HepG2 (cell line): Measurements from ENCODE around the gene HSD11B2. TPM values are rescaled to one million over a fixed set of nuclear protein-coding genes. Genes with fewer than 3 reads are reported as not detected.

Experiments used
- DMAP1 ChIP-seq: IDR thresholded peaks from 2 replicates; pipeline ENCODE4 v1.6.1; 2016
- LCORL ChIP-seq, 2 experiments: fragments of 450-650 bp in 1 of 2; sonication (generic) in 1 of 2; formaldehyde crosslinking in 1 of 2; IDR thresholded peaks; 2 replicates each; pipeline versions ENCODE4 v1.5.0 to v1.6.1; 2017 to 2020; ENCODE audit warnings: antibody characterized with exemption in 1 of 2, missing genetic modification reagents in 1 of 2
- MTA1 ChIP-seq: sonication (generic); formaldehyde crosslinking; IDR thresholded peaks from 2 replicates; pipeline ENCODE4 v1.4.0; 2020; ENCODE audit warnings: missing genetic modification reagents, mild to moderate bottlenecking, borderline replicate concordance
- NFE2L2 ChIP-seq: fragments of 150-350 bp; IDR thresholded peaks from 2 replicates; pipeline ENCODE4 v1.6.1; 2014; ENCODE audit warnings: low read length
- RELA ChIP-seq: sonication (generic); formaldehyde crosslinking; IDR thresholded peaks from 2 replicates; pipeline ENCODE4 v1.4.0; 2020; ENCODE audit warnings: missing genetic modification reagents
- ZBTB42 ChIP-seq: sonication (generic); formaldehyde crosslinking; IDR thresholded peaks from 2 replicates; pipeline ENCODE4 v1.5.0; 2020; ENCODE audit warnings: mild to moderate bottlenecking, missing genetic modification reagents
- ZBTB7B ChIP-seq: sonication (generic); formaldehyde crosslinking; IDR thresholded peaks from 2 replicates; pipeline ENCODE4 v1.4.0; 2020; ENCODE audit warnings: missing genetic modification reagents
- ZNF136 ChIP-seq: sonication (generic); formaldehyde crosslinking; IDR thresholded peaks from 2 replicates; pipeline ENCODE4 v1.8.1; 2022; ENCODE audit warnings: low read depth, mild to moderate bottlenecking, moderate library complexity, missing genetic modification reagents
- ZNF225 ChIP-seq: sonication (generic); formaldehyde crosslinking; IDR thresholded peaks from 2 replicates; pipeline ENCODE4 v1.4.0; 2020; ENCODE audit warnings: mild to moderate bottlenecking, missing genetic modification reagents
- ZNF83 ChIP-seq: sonication (generic); formaldehyde crosslinking; IDR thresholded peaks from 2 replicates; pipeline ENCODE4 v1.4.0; 2020; ENCODE audit warnings: missing genetic modification reagents, mild to moderate bottlenecking, borderline replicate concordance
- polyA plus RNA-seq, 8 experiments: library from polyadenylated mRNA; depleted of rRNA in 3 of 8; stranded (reverse) in 7 of 8; unstranded in 1 of 8; fragments of >200 nt; fragmentation: Illumina TruSeq in 4 of 8; extraction: Trizol in 4 of 8; gene quantifications; 2 replicates each; pipeline versions ENCODE4 v1.2.1 to v1.2.3, GENCODE V29; 2011 to 2016; ENCODE audit warnings: low read depth in 4 of 8, missing spikeins in 1 of 8, mixed read lengths in 1 of 8; ENCODE audit not compliant: insufficient read depth in 1 of 8
- total RNA-seq, 5 experiments: library from RNA; depleted of rRNA; stranded (reverse); fragments of >200 nt; fragmentation: Illumina TruSeq; extraction: Trizol; gene quantifications; 2 replicates each; pipeline ENCODE4 v1.2.3, GENCODE V29; 2016; ENCODE audit warnings: low read depth in 1 of 5
- TF ChIP-seq, protein P1 (sequence below): sonication (generic); formaldehyde crosslinking; IDR thresholded peaks from 2 replicates; pipeline ENCODE4 v1.9.0; 2021; ENCODE audit warnings: missing genetic modification reagents, borderline replicate concordance
- TF ChIP-seq, protein P2 (sequence below): sonication (generic); formaldehyde crosslinking; IDR thresholded peaks from 2 replicates; pipeline ENCODE4 v1.4.0; 2020; ENCODE audit warnings: missing genetic modification reagents, borderline replicate concordance
- TF ChIP-seq, protein P3 (sequence below): sonication (generic); formaldehyde crosslinking; IDR thresholded peaks from 2 replicates; pipeline ENCODE4 v1.8.1; 2023; ENCODE audit warnings: mild to moderate bottlenecking, missing genetic modification reagents
- TF ChIP-seq, protein P4 (sequence below): sonication (generic); formaldehyde crosslinking; IDR thresholded peaks from 2 replicates; pipeline ENCODE4 v1.9.0; 2021; ENCODE audit warnings: missing genetic modification reagents, borderline replicate concordance
- TF ChIP-seq, protein P5 (sequence below): sonication (generic); formaldehyde crosslinking; IDR thresholded peaks from 2 replicates; pipeline ENCODE4 v1.4.0; 2020; ENCODE audit warnings: mild to moderate bottlenecking, missing genetic modification reagents
- TF ChIP-seq, protein P6 (sequence below): IDR thresholded peaks from 2 replicates; pipeline ENCODE4 v1.6.1; 2016; ENCODE audit warnings: missing compliant biosample characterization, missing genetic modification reagents, borderline replicate concordance
- TF ChIP-seq, protein P7 (sequence below): sonication (generic); formaldehyde crosslinking; IDR thresholded peaks from 2 replicates; pipeline ENCODE4 v1.5.0; 2020; ENCODE audit warnings: mild to moderate bottlenecking, missing genetic modification reagents

The HSD11B2 gene
- total and polyA plus RNA-seq, 2 of the 13 experiments (the other 11 are each of a cell fraction or from before 2014, with no cell fraction given) = 8.9 to 13.6 TPM

DNA sequence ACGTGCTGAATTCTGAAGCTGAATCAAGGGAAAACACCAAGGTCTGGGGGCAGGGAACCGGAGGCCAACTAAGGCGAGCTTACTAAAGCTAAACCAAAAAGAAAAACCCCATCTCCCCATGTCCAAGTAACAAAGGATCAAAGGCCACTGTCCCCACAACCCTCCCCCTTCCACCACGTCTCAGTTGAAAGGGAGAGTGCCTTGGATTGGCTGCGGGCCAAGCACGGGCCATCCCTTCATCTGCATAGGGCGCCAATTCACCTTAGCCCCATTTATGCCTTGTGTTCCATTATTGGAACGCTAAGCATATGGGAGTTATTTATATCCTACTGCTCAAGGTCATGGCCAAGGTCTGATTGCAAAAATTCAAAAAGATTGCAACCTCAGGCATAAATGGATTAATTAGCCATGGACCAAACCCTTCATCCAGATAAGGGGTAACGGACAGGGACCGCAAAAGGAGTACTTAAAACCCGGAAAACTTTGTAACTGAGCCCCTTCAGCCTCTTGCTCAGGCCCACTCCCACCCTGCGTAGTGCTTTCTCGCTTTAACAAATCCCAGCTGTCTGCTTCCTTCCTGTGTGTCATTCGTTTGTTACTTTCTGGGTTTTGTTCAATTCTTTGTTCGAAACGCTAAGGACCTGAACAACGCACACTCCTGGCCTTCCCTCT, 50.8 kb downstream of the HSD11B2 start (continued):
- TF ChIP-seq, protein P1, sequence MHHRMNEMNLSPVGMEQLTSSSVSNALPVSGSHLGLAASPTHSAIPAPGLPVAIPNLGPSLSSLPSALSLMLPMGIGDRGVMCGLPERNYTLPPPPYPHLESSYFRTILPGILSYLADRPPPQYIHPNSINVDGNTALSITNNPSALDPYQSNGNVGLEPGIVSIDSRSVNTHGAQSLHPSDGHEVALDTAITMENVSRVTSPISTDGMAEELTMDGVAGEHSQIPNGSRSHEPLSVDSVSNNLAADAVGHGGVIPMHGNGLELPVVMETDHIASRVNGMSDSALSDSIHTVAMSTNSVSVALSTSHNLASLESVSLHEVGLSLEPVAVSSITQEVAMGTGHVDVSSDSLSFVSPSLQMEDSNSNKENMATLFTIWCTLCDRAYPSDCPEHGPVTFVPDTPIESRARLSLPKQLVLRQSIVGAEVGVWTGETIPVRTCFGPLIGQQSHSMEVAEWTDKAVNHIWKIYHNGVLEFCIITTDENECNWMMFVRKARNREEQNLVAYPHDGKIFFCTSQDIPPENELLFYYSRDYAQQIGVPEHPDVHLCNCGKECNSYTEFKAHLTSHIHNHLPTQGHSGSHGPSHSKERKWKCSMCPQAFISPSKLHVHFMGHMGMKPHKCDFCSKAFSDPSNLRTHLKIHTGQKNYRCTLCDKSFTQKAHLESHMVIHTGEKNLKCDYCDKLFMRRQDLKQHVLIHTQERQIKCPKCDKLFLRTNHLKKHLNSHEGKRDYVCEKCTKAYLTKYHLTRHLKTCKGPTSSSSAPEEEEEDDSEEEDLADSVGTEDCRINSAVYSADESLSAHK (CRISPR knock-in tag) = no peak
- no peak for TF ChIP-seq ZBTB7B (CRISPR knock-in tag)
- TF ChIP-seq MTA1 (CRISPR knock-in tag) = no peak
- TF ChIP-seq ZBTB42 = no peak; the same call in 1 of the 2 replicates
- TF ChIP-seq, protein P2, sequence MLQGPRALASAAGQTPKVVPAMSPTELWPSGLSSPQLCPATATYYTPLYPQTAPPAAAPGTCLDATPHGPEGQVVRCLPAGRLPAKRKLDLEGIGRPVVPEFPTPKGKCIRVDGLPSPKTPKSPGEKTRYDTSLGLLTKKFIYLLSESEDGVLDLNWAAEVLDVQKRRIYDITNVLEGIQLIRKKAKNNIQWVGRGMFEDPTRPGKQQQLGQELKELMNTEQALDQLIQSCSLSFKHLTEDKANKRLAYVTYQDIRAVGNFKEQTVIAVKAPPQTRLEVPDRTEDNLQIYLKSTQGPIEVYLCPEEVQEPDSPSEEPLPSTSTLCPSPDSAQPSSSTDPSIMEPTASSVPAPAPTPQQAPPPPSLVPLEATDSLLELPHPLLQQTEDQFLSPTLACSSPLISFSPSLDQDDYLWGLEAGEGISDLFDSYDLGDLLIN = no peak
- no peak; the same call in none of the 2 replicates for TF ChIP-seq ZNF225 (CRISPR knock-in tag)
- TF ChIP-seq, protein P3, sequence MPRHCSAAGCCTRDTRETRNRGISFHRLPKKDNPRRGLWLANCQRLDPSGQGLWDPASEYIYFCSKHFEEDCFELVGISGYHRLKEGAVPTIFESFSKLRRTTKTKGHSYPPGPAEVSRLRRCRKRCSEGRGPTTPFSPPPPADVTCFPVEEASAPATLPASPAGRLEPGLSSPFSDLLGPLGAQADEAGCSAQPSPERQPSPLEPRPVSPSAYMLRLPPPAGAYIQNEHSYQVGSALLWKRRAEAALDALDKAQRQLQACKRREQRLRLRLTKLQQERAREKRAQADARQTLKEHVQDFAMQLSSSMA (CRISPR knock-in tag) = peak; percentile 10; the same call in 1 of the 2 replicates
- TF ChIP-seq, protein P4, sequence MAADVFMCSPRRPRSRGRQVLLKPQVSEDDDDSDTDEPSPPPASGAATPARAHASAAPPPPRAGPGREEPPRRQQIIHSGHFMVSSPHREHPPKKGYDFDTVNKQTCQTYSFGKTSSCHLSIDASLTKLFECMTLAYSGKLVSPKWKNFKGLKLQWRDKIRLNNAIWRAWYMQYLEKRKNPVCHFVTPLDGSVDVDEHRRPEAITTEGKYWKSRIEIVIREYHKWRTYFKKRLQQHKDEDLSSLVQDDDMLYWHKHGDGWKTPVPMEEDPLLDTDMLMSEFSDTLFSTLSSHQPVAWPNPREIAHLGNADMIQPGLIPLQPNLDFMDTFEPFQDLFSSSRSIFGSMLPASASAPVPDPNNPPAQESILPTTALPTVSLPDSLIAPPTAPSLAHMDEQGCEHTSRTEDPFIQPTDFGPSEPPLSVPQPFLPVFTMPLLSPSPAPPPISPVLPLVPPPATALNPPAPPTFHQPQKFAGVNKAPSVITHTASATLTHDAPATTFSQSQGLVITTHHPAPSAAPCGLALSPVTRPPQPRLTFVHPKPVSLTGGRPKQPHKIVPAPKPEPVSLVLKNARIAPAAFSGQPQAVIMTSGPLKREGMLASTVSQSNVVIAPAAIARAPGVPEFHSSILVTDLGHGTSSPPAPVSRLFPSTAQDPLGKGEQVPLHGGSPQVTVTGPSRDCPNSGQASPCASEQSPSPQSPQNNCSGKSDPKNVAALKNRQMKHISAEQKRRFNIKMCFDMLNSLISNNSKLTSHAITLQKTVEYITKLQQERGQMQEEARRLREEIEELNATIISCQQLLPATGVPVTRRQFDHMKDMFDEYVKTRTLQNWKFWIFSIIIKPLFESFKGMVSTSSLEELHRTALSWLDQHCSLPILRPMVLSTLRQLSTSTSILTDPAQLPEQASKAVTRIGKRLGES (CRISPR knock-in tag) = no peak
- no peak for TF ChIP-seq NFE2L2
- TF ChIP-seq, protein P5, sequence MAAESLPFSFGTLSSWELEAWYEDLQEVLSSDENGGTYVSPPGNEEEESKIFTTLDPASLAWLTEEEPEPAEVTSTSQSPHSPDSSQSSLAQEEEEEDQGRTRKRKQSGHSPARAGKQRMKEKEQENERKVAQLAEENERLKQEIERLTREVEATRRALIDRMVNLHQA = no peak
- TF ChIP-seq, protein P6, sequence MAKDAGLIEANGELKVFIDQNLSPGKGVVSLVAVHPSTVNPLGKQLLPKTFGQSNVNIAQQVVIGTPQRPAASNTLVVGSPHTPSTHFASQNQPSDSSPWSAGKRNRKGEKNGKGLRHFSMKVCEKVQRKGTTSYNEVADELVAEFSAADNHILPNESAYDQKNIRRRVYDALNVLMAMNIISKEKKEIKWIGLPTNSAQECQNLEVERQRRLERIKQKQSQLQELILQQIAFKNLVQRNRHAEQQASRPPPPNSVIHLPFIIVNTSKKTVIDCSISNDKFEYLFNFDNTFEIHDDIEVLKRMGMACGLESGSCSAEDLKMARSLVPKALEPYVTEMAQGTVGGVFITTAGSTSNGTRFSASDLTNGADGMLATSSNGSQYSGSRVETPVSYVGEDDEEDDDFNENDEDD (CRISPR knock-in tag) = no peak
- no peak for TF ChIP-seq DMAP1 (CRISPR knock-in tag)
- TF ChIP-seq, protein P7, sequence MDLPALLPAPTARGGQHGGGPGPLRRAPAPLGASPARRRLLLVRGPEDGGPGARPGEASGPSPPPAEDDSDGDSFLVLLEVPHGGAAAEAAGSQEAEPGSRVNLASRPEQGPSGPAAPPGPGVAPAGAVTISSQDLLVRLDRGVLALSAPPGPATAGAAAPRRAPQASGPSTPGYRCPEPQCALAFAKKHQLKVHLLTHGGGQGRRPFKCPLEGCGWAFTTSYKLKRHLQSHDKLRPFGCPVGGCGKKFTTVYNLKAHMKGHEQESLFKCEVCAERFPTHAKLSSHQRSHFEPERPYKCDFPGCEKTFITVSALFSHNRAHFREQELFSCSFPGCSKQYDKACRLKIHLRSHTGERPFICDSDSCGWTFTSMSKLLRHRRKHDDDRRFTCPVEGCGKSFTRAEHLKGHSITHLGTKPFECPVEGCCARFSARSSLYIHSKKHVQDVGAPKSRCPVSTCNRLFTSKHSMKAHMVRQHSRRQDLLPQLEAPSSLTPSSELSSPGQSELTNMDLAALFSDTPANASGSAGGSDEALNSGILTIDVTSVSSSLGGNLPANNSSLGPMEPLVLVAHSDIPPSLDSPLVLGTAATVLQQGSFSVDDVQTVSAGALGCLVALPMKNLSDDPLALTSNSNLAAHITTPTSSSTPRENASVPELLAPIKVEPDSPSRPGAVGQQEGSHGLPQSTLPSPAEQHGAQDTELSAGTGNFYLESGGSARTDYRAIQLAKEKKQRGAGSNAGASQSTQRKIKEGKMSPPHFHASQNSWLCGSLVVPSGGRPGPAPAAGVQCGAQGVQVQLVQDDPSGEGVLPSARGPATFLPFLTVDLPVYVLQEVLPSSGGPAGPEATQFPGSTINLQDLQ (CRISPR knock-in tag) = 0 out of 2 replicates have a peak, but pooled peaks have one; percentile 12
- TF ChIP-seq ZNF136 (CRISPR knock-in tag) = no peak
- no peak for TF ChIP-seq LCORL (IDR thresholded peaks at IDR 0.05)
- no peak for TF ChIP-seq LCORL (CRISPR knock-in tag; IDR thresholded peaks at IDR 0.05)
- no peak for TF ChIP-seq ZNF83 (CRISPR knock-in tag)
- TF ChIP-seq RELA (CRISPR knock-in tag) = no peak
